Activated CD4-positive, CD25-positive, alpha-beta regulatory T cell (primary cell): ENCODE data around the gene CLCN1.

Experiments
- DNase-seq, 4 experiments: peaks; one replicate each; lab custom pipeline; 2025; lab: John Stamatoyannopoulos, UW

Gene CLCN1

GRCh38 chr7:143363016-143363937 is 47.4 kb downstream of the CLCN1 start:
- no peak for DNase-seq

- no peak for DNase-seq
Observed at GRCh38 chr7:143367972-143368371, 52.1 kb downstream of the CLCN1 start.

- no peak for DNase-seq
Observed at GRCh38 chr7:143368387-143368786, 52.5 kb downstream of the CLCN1 start.

GRCh38 chr7:143369678-143370651 is 54.1 kb downstream of the CLCN1 start:
- no peak for DNase-seq

GRCh38 chr7:143372070-143372469 is 56.2 kb downstream of the CLCN1 start:
- DNase-seq: peak in 2 of 4 experiments; percentile 11 to 36

GRCh38 chr7:143373255-143373794 is 57.4 kb downstream of the CLCN1 start:
- no peak for DNase-seq

GRCh38 chr7:143374561-143374960 is 58.6 kb downstream of the CLCN1 start:
- DNase-seq: no peak

- peak in 1 of 4 experiments; percentile 23 for DNase-seq
Observed at GRCh38 chr7:143375298-143376034, 59.6 kb downstream of the CLCN1 start.

GRCh38 chr7:143376396-143376795 is 60.5 kb downstream of the CLCN1 start:
- no peak for DNase-seq

GRCh38 chr7:143379611-143380259 is 63.8 kb downstream of the CLCN1 start:
- DNase-seq: no peak

GRCh38 chr7:143380260-143380645 is 64.3 kb downstream of the CLCN1 start:
- peak; percentile 77 to 81 (median 80) for DNase-seq

- peak; percentile 83 to 90 (median 86) for DNase-seq
Observed at GRCh38 chr7:143380646-143381426, 64.9 kb downstream of the CLCN1 start, which contains the start of gene ZYX. Gene ZYX, plus strand, starts transcription at chr7:143381345. Its CDS starts 227 bp downstream, at chr7:143381572.

GRCh38 chr7:143381427-143382125 is 65.7 kb downstream of the CLCN1 start:
- peak in 1 of 4 experiments; percentile 45 for DNase-seq

- no peak for DNase-seq
Observed at GRCh38 chr7:143382126-143382790, 66.3 kb downstream of the CLCN1 start.

GRCh38 chr7:143382791-143383641 is 67.1 kb downstream of the CLCN1 start:
- no peak for DNase-seq

GRCh38 chr7:143383642-143383957 is 67.7 kb downstream of the CLCN1 start:
- DNase-seq: no peak

GRCh38 chr7:143384148-143384547 is 68.2 kb downstream of the CLCN1 start:
- DNase-seq: no peak
